Stimulated activated CD4-positive, alpha-beta T cell treated with anti-CD3 and anti-CD28 coated beads, Interleukin-1b, Interleukin-23, amount 100 ng/mL, for 48 hours (primary cell): ENCODE measurements around the gene WBP1.
"Not testable (repeated sequence)": the region's sequence is repeated elsewhere in the genome, so short reads cannot be mapped to it uniquely, and the experiment has no call there.

Source experiments
- DNase-seq: peaks from one replicate; pipeline ENCODE4 v3.0.0-alpha.2; 2020

Gene WBP1

GRCh38 chr2:74428675-74429074 is 29.6 kb upstream of the WBP1 start:
- DNase-seq = no peak

GRCh38 chr2:74429487-74430451 is 28.5 kb upstream of the WBP1 start:
- no peak for DNase-seq

GRCh38 chr2:74430502-74430901 is 27.7 kb upstream of the WBP1 start:
- DNase-seq = no peak

DNA sequence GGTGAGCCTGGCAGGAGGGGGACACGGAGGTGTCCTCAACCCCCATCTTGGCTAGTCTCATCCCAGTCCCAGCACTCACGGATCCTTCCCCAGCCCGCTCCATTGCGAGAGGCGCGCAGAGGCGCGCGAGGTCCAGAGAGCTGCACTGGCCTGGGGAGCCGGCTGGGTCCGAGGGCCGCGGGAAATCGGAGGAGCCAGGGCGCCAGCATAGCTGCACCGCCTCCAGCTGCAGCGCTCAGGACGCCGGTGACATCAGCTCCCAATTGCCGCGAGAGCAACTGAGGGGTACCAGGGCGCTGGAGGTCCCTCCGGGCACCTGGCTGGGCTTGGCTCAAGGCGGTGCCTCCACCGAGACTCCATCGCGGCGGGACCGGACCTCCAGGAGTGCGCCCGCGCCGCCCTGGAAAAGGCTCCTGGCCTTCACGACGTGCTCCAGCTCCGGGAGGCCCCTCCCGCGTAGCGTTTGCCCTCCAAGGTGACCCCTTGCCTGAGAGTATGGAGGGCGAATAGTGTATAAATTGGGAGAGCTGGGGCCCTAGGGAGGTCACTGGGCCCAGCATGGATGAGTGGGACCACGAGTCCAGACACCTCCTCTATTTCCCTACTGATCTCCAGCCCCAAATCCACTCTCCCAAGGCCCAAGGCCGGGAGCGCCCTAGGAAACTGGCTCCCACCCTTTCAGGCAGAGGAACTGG is 22.0 kb upstream of the WBP1 start:
- DNase-seq = no peak

DNA sequence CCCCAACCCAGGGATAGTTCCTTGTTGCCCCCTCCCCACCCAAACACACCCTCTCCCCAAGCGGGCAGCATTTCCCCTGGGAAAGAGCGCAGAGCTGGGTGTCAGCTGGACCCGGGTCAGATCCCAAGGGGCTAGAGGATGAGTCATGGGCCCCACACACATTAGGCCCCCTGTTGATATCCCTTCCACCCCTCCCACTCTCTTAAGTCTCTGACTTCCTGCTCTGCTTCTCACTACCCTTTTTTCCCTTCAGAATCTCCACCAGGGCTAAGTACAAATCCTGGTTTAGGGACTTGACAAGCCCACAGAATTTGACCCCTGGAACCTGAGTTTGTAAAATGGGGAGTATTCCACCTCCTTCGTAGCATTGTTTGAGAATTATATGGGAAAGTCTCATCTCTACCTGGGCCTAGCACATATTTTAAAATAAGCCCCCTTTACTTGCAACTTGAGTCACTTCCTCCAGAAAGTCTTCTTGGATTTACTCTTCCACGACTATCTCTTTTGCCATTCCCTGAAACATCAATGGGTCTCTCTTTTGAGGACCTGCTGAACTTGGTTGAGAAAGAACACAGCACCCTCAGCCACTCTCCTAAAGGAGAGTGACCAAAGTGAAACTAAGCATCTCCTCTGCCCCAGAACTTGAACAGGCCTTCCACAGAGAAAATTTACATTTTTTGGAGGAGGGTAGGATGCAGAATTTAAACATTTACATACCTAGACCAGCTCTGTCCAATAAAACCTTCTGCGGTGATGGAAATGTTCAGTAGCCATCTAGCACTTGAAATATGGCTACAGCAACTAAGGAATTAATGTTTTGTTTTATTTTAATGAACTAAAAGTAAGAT is 21.2 kb upstream of the WBP1 start:
- DNase-seq = no peak

GRCh38 chr2:74438248-74438647 is 20.0 kb upstream of the WBP1 start:
- DNase-seq = no peak

DNA sequence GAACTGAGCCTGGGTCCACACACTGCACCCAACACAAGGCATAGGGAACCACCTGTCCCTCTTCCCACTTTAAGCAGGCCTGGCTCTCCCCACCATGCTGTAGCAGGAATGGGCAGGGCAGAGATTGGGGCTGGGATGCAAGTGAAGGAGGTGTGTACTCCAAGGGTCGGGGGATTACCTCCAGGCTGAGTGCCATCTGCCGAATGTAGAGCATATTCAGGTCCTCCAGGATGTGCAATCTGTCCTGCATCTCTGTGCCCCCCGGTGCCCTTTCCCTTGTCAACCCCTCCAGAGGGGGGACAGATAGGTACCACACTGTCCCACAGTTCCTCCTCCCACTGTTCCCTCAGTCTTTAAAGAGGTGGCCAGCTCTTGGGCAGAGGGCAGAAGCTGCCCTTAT is 18.9 kb upstream of the WBP1 start:
- no peak for DNase-seq

- no peak for DNase-seq
These were observed 18.3 kb upstream of the WBP1 start for GRCh38 chr2:74439803-74440377.

DNA sequence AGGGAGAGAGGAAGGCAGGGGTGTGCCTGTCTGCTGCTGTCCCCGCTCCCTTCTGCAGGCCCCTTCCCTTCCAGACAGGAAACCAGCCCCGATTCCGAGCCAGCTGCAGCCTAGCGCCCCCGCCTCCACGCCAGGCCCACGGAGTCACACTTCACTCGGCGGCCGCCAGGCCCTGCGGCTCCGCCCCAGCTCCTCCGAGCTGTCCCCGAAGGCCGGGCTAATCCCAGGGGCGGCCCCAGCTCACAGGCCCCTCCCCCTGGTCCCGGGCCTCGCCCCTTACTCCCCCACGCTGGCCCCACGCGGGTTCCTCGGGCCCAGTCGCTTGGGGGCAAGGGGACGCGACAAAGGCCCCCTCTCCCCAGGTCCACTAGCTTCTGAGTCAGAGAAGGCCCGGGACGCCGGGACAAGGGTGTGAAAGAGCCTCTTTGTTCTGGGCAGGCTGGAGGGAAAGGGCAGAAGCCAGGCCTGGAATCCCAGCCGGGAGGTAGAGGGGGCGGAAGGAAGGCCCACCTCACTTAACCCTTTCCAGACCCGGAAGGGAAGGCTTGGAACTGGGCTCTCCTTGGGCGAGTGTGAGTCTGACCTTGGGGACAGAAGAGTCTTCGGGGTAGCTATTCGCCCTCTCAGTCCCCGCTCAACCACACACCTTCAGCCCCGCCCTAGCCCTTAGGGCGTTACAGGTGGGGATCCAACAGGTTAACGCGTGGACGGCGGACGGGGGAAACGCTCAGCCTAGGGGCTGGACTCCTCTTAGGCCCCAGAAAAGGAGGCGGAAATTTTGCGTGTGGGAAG is 17.7 kb upstream of the WBP1 start:
- peak; percentile 64 for DNase-seq

DNA sequence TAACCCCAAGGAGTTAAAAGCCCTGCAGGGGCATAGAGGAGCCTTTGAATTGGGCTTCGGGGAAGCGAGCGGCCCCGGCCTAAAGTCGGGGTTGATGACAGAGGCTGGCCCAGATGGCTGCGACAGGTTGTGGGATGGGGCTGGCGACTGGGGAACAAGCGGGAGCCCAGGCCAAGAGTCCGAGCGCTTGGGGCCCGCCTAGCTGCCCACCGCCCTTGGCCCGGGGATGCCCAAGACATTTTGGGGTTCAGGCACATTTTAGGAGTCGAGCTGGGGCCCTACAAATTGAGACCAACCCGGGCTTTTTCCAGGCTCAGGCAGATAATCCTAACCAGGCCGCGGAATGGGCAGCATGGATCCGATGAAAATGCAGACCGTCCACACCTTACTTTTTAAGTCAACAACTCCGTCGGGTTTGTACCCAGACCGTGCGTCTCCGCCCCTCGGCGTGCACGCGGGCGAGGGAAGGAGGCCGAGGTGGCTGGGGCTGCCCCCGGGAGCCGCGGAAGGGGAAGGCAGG is 17.0 kb upstream of the WBP1 start:
- DNase-seq = no peak

GRCh38 chr2:74441690-74442482 is 16.4 kb upstream of the WBP1 start, which contains the start of gene RTKN:
RTKN (minus strand) TSS chr2:74441937; CDS start chr2:74441816, 121 bp downstream.
- peak; percentile 22 for DNase-seq

GRCh38 chr2:74442483-74443297 is 15.5 kb upstream of the WBP1 start:
- DNase-seq = not testable (repeated sequence)

GRCh38 chr2:74444498-74445318 is 13.5 kb upstream of the WBP1 start:
- no peak for DNase-seq

DNA sequence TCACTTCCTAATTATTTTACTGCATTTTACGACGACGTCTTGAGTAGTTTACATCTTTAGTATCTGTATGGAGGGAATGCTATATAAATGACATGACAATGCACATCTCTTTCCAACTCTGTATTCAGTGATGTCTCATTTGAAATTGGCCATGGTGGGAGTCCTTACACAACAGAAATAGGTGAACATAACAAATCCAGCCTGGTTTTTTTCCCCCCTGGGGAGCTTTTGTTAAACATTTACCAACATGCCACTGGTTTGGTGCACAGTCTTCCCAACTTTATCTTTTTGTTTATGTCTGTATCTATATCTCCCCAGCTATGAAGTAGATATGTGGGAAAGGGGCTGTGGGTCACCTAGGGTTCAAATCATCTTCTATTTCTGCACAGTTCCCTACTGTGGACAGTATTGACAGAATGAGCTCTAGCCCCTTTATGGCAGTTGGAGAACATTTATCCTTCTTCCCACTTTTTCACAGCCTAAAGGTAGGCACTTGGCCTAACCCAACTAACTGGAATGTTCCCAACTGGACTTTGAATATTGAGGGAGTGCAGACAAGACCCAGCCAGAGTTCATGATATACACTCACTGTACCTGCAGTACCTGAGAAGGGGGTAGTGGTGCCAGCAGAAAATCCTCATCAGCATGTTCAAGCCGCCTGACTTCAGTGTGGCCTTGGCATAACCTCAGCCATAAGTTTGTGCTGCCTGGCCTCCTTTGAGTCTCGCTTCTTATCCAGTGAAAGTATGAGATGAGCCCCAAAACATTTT is 10.8 kb upstream of the WBP1 start:
- DNase-seq = no peak

DNA sequence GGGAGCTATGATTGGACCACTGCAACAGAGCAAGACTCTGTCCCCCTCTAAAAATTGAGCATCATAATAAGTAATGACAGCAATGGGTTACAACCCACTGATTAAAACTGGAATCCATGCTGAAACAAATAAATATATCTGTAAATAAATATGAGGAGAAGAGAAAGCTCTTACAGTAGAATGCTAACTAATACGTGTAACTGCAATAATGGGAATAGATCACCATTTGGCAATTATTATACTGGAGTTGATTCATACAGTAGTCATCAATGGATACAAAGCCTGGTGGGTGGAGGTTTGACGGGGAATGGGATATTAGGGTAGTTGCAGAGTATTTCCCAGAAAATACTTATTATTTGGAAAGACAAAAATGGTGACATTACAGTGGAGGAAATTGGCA is 9.5 kb upstream of the WBP1 start:
- DNase-seq = no peak

GRCh38 chr2:74450570-74451190 is 7.6 kb upstream of the WBP1 start:
- DNase-seq = no peak

GRCh38 chr2:74454654-74455511 is 3.4 kb upstream of the WBP1 start, which contains the start of gene INO80B:
INO80B (plus strand) TSS chr2:74455087; CDS start chr2:74455117, 30 bp downstream.
- peak; percentile 98 for DNase-seq
